Erythroblast (primary cell): ENCODE results near the gene PRR20C.

ENCODE experiments used
- GATA1 ChIP-seq: IDR thresholded peaks from 2 replicates; pipeline ENCODE4 v1.6.1; 2011; ENCODE audit warnings: low read depth, mild to moderate bottlenecking, control low read depth, low read length, moderate library complexity
- POLR2A ChIP-seq: IDR thresholded peaks from 2 replicates; pipeline ENCODE4 v1.6.1; 2011; ENCODE audit warnings: mild to moderate bottlenecking, low read length

DNA sequence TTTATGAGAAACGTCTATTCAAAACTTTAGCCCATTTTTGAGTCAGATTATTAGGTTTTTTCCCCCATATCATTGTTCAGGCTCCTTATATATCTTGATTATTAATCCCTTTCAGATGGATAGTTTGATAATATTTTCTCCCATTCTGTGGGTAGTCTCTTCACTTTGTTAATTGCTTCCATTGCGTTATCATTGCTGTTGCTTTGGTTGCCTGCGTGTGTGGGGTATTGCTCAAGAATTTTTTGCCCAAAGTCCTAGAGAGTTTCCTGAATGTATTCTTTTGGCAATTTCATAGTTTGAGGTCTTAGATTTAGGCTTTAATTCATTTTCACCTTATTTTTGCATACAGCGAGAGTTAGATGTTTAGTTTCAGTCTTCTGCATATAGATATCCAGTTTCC lies 38.9 kb upstream of the PRR20C start:
- TF ChIP-seq POLR2A (no peak), GATA1 (no peak)
